Measurements from ENCODE around the gene SSTR5. TPM values are rescaled to one million over a fixed set of nuclear protein-coding genes. Genes with fewer than 3 reads are reported as not detected.

SSTR5 gene
- total RNA-seq, 6 donors from 2014 or later = not detected

- 84 to 90% methylated on average over 15 of the region's 15 CpGs for WGBS, 2 donors
- TF ChIP-seq POLR2AphosphoS5 (IDR thresholded peaks at IDR 0.05) = no peak
- no peak for TF ChIP-seq EP300 (IDR thresholded peaks at IDR 0.05)
- no peak for TF ChIP-seq POLR2A (IDR thresholded peaks at IDR 0.05)
- no peak for TF ChIP-seq CTCF (IDR thresholded peaks at IDR 0.05)
- Histone ChIP-seq H3K4me3 (no peak overlapping the region), H3K9me3 (peaks cover 0 to 6% (median 0%) of the 10 kb centered on the region in 4 donors), H3K36me3 (no peaks in the 10 kb centered on the region), H3K4me1 (peaks cover 0 to 4% (median 0%) of the 10 kb centered on the region in 4 donors), H3K27ac (no peak overlapping the region), H3K27me3 (peaks cover 0 to 28% (median 3%) of the 10 kb centered on the region in 4 donors)
- DNase-seq (no peak), ATAC-seq (ENCODE audit: low FRiP score in 2 of 2) (no peak)
Measured at GRCh38 chr16:1042049-1042744, 30.4 kb upstream of the SSTR5 start.

GRCh38 chr16:1042866-1043265 lies 29.7 kb upstream of the SSTR5 start:
- DNase-seq = peak in 1 of 2 donors; percentile 70
- 60 to 73% methylated on average over 5 to 18 of the region's 19 CpGs for WGBS, 2 donors
- Histone ChIP-seq H3K27ac (no peak overlapping the region), H3K36me3 (no peaks in the 10 kb centered on the region), H3K4me3 (no peak overlapping the region), H3K4me1 (peaks cover 0 to 4% (median 0%) of the 10 kb centered on the region in 4 donors), H3K27me3 (peaks cover 0 to 28% (median 3%) of the 10 kb centered on the region in 4 donors), H3K9me3 (peaks cover 0 to 6% (median 0%) of the 10 kb centered on the region in 4 donors)
- TF ChIP-seq POLR2A (IDR thresholded peaks at IDR 0.05) (no peak), POLR2AphosphoS5 (IDR thresholded peaks at IDR 0.05) (no peak), EP300 (IDR thresholded peaks at IDR 0.05) (no peak), CTCF (IDR thresholded peaks at IDR 0.05) (no peak)
- no peak for ATAC-seq (ENCODE audit: low FRiP score in 2 of 2)

GRCh38 chr16:1043881-1044451 lies 28.6 kb upstream of the SSTR5 start:
- peaks cover 0 to 25% (median 3%) of the 10 kb centered on the region in 4 donors for H3K27me3 ChIP-seq

GRCh38 chr16:1044460-1045309 lies 27.9 kb upstream of the SSTR5 start:
- Histone ChIP-seq H3K36me3 (no peaks in the 10 kb centered on the region), H3K4me3 (no peak overlapping the region), H3K27me3 (peaks cover 0 to 25% (median 3%) of the 10 kb centered on the region in 4 donors), H3K27ac (no peak overlapping the region), H3K4me1 (peaks cover 0 to 8% (median 0%) of the 10 kb centered on the region in 4 donors), H3K9me3 (peaks cover 0 to 6% (median 0%) of the 10 kb centered on the region in 4 donors)
- TF ChIP-seq POLR2A (IDR thresholded peaks at IDR 0.05) = no peak
- TF ChIP-seq POLR2AphosphoS5 (IDR thresholded peaks at IDR 0.05) = no peak
- no peak for TF ChIP-seq EP300 (IDR thresholded peaks at IDR 0.05)
- TF ChIP-seq CTCF (IDR thresholded peaks at IDR 0.05) = no peak
- peak in 1 of 2 donors; percentile 78 for DNase-seq
- peak in 1 of 2 donors; percentile 1 for ATAC-seq (ENCODE audit: low FRiP score in 2 of 2)
- 74% methylated on average over 25 of the region's 43 CpGs; no CpG with 5 or more reads in 1 of the 2 donors for WGBS, 2 donors

More at GRCh38 chr16:1043881-1044451, 28.6 kb upstream of the SSTR5 start:
- Histone ChIP-seq H3K27ac (no peak overlapping the region), H3K4me1 (peaks cover 0 to 8% (median 0%) of the 10 kb centered on the region in 4 donors), H3K9me3 (peaks cover 0 to 6% (median 0%) of the 10 kb centered on the region in 4 donors), H3K4me3 (no peak overlapping the region), H3K36me3 (no peaks in the 10 kb centered on the region)
- ATAC-seq (ENCODE audit: low FRiP score in 2 of 2) (no peak), DNase-seq (peak in 1 of 2 donors; percentile 79)
- TF ChIP-seq EP300 (IDR thresholded peaks at IDR 0.05) = no peak
- TF ChIP-seq CTCF (IDR thresholded peaks at IDR 0.05) = no peak
- TF ChIP-seq POLR2AphosphoS5 (IDR thresholded peaks at IDR 0.05) = no peak
- TF ChIP-seq POLR2A (IDR thresholded peaks at IDR 0.05) = no peak
- WGBS, 2 donors = 60 to 64% methylated on average over 1 to 18 of the region's 40 CpGs

All from upper lobe of left lung (tissue), 6 donors.